GM21576 (cell line): ENCODE data around the gene TTLL5.
"Not testable (repeated sequence)": the region's sequence is repeated elsewhere in the genome, so short reads cannot be mapped to it uniquely, and the experiment has no call there.

Experiments used
- ATAC-seq: cut with Tn5 transposase; IDR thresholded peaks from one replicate; pipeline ENCODE4 v1.9.1; 2021; ENCODE audit warnings: mild to moderate bottlenecking, moderate library complexity; ENCODE audit not compliant: unreplicated experiment

Gene TTLL5

GRCh38 chr14:75831455-75831854, 170.4 kb downstream of the TTLL5 start:
- no peak for ATAC-seq

- ATAC-seq: no peak
Measured at GRCh38 chr14:75831952-75832351, 170.9 kb downstream of the TTLL5 start.

- no peak for ATAC-seq
Measured at GRCh38 chr14:75832621-75833297, 171.7 kb downstream of the TTLL5 start.

GRCh38 chr14:75833326-75834020, 172.4 kb downstream of the TTLL5 start:
- ATAC-seq: no peak

GRCh38 chr14:75835156-75835725, 174.2 kb downstream of the TTLL5 start:
- no peak for ATAC-seq

GRCh38 chr14:75835737-75836136, 174.7 kb downstream of the TTLL5 start:
- no peak for ATAC-seq

GRCh38 chr14:75837151-75837787, 176.2 kb downstream of the TTLL5 start:
- no peak for ATAC-seq

GRCh38 chr14:75840911-75841310, 179.9 kb downstream of the TTLL5 start:
- no peak for ATAC-seq

GRCh38 chr14:75842551-75842950, 181.5 kb downstream of the TTLL5 start:
- ATAC-seq: no peak

- ATAC-seq: no peak
Measured at GRCh38 chr14:75844486-75844885, 183.4 kb downstream of the TTLL5 start.

GRCh38 chr14:75845136-75845804, 184.2 kb downstream of the TTLL5 start:
- ATAC-seq: no peak

- not testable (repeated sequence) for ATAC-seq
Measured at GRCh38 chr14:75846694-75847093, 185.6 kb downstream of the TTLL5 start.

- ATAC-seq: no peak
Measured at GRCh38 chr14:75847584-75847983, 186.5 kb downstream of the TTLL5 start.

- ATAC-seq: no peak
Measured at GRCh38 chr14:75848167-75848913, 187.3 kb downstream of the TTLL5 start.

GRCh38 chr14:75849300-75849895, 188.4 kb downstream of the TTLL5 start:
- no peak for ATAC-seq

GRCh38 chr14:75851574-75851866, 190.5 kb downstream of the TTLL5 start:
- no peak for ATAC-seq

GRCh38 chr14:75854111-75854799, 193.2 kb downstream of the TTLL5 start:
- ATAC-seq: no peak

- no peak for ATAC-seq
Measured at GRCh38 chr14:75857199-75857598, 196.2 kb downstream of the TTLL5 start.

GRCh38 chr14:75858362-75858761, 197.3 kb downstream of the TTLL5 start:
- no peak for ATAC-seq

- no peak for ATAC-seq
Measured at GRCh38 chr14:75859746-75860145, 198.7 kb downstream of the TTLL5 start.
